Measurements from ENCODE around the gene TBCK.

GRCh38 chr4:106263594-106264330, 52.2 kb downstream of the TBCK start:
- no peak for TF ChIP-seq CTCF (IDR thresholded peaks at IDR 0.05)
- TF ChIP-seq FOXM1 (IDR thresholded peaks at IDR 0.05; ENCODE audit: low read depth) = no peak
- TF ChIP-seq YY1 (IDR thresholded peaks at IDR 0.05; ENCODE audit: low read depth) = no peak
- no peak for TF ChIP-seq NRF1 (IDR thresholded peaks at IDR 0.05; ENCODE audit: low read depth, low read length)
- TF ChIP-seq TEAD4 (IDR thresholded peaks at IDR 0.05; ENCODE audit: borderline replicate concordance, insufficient read depth) = no peak
- TF ChIP-seq POLR2AphosphoS5 (IDR thresholded peaks at IDR 0.05; ENCODE audit: low read depth, low read length) = no peak
- no peak for TF ChIP-seq RAD21 (IDR thresholded peaks at IDR 0.05; ENCODE audit: low read length)
- TF ChIP-seq ZBTB33 (IDR thresholded peaks at IDR 0.05; ENCODE audit: borderline replicate concordance, low read depth) = no peak

All from SK-N-SH (cell line).